Upper lobe of left lung (tissue), 4 donors: ENCODE measurements around the gene BCAS3.

Source experiments
- EP300 ChIP-seq, 4 donors: sonication (generic); formaldehyde crosslinking; IDR thresholded peaks; one replicate each; pipeline ENCODE4 v1.5.1; 2017; ENCODE audit warnings: antibody characterized with exemption in 4 of 4, control low read depth in 2 of 4
- TF ChIP-seq, protein P1 (sequence below), 6 experiments: fragments of 450-650 bp in 4 of 6; fragments of 200-600 bp in 2 of 6; sonication (generic) in 2 of 6; IDR thresholded peaks; one replicate each; pipeline ENCODE4 v1.5.1; 2016 to 2019; ENCODE audit warnings: antibody characterized with exemption in 6 of 6

DNA sequence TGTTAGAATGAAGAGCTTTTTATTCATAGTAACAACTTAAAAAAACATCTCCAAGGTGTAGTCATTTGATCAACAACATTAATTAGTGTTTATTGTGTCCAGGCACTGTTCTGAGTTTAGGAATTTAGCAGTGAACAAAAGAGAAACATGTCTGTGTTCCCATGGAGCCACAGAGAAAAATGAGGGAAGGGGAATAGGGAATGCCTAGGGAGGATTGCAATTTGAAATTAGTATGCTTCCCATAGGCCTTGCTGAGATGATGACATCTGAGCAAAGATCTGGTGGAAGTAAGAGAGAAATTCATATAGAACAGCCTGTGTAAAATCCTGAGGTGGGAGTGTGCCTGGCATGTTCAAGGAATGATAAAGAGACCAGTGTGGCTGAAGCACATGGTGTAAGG lies 318.0 kb downstream of the BCAS3 start:
- no peak for TF ChIP-seq EP300 (IDR thresholded peaks at IDR 0.05)
- TF ChIP-seq, protein P1, sequence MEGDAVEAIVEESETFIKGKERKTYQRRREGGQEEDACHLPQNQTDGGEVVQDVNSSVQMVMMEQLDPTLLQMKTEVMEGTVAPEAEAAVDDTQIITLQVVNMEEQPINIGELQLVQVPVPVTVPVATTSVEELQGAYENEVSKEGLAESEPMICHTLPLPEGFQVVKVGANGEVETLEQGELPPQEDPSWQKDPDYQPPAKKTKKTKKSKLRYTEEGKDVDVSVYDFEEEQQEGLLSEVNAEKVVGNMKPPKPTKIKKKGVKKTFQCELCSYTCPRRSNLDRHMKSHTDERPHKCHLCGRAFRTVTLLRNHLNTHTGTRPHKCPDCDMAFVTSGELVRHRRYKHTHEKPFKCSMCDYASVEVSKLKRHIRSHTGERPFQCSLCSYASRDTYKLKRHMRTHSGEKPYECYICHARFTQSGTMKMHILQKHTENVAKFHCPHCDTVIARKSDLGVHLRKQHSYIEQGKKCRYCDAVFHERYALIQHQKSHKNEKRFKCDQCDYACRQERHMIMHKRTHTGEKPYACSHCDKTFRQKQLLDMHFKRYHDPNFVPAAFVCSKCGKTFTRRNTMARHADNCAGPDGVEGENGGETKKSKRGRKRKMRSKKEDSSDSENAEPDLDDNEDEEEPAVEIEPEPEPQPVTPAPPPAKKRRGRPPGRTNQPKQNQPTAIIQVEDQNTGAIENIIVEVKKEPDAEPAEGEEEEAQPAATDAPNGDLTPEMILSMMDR (IDR thresholded peaks at IDR 0.05): no peak
